Activated naive CD4-positive, alpha-beta T cell treated with anti-CD3 and anti-CD28 coated beads, Interleukin-2, amount 50 U/mL, for 72 hours (primary cell): Measurements from ENCODE around the gene SLC17A9. TPM values are rescaled to one million over a fixed set of nuclear protein-coding genes. Genes with fewer than 3 reads are reported as not detected.
"Not testable (repeated sequence)": the region's sequence is repeated elsewhere in the genome, so short reads cannot be mapped to it uniquely, and the experiment has no call there.

Experiments
- ATAC-seq, 2 donors: fragments of 150-1000 bp; cut with Tn5 transposase; 2 replicates each; pipeline ENCODE4 v1.10.0; 2021; ENCODE audit warnings: mild to moderate bottlenecking in 2 of 2, moderate library complexity in 2 of 2
- DNase-seq, 2 donors: peaks; one replicate each; pipeline ENCODE4 v3.0.0; 2021 to 2022; ENCODE audit warnings: low spot score in 2 of 2
- H3K27ac Mint-ChIP-seq, 2 donors: one replicate each; pipeline ENCODE4 v1.8.0; 2022; ENCODE audit warnings: mild to moderate bottlenecking in 2 of 2, mixed read lengths in 2 of 2
- H3K36me3 Mint-ChIP-seq, 2 donors: one replicate each; pipeline ENCODE4 v1.8.0; 2022; ENCODE audit warnings: mixed read lengths in 2 of 2
- H3K9me3 Mint-ChIP-seq, 2 donors: one replicate each; pipeline ENCODE4 v1.8.0; 2022; ENCODE audit warnings: mixed read lengths in 2 of 2
- total RNA-seq, 2 donors: library from RNA; stranded (reverse); gene quantifications; one replicate each; pipeline ENCODE4 v1.2.3, GENCODE V29; 2022

Gene SLC17A9
- total RNA-seq, 2 donors from 2014 or later: 17.5 to 22.0 TPM

GRCh38 chr20:62957136-62958117 is 4.9 kb downstream of the SLC17A9 start:
- no peak for ATAC-seq
- DNase-seq: no peak
- no peaks in the 10 kb centered on the region for H3K9me3 Mint-ChIP-seq
- H3K27ac Mint-ChIP-seq: no peak overlapping the region
- no peaks in the 10 kb centered on the region for H3K36me3 Mint-ChIP-seq

- H3K27ac Mint-ChIP-seq: no peak overlapping the region
- H3K36me3 Mint-ChIP-seq: no peaks in the 10 kb centered on the region
- no peak for ATAC-seq
- no peak for DNase-seq
- no peaks in the 10 kb centered on the region for H3K9me3 Mint-ChIP-seq
These were observed 6.0 kb downstream of the SLC17A9 start for GRCh38 chr20:62958388-62959100.

- H3K27ac Mint-ChIP-seq: peak overlapping the region in 1 of 2 donors; percentile 14
- H3K36me3 Mint-ChIP-seq: no peaks in the 10 kb centered on the region
- DNase-seq (no peak), ATAC-seq (peak in 1 of 2 donors; percentile 45)
- no peaks in the 10 kb centered on the region for H3K9me3 Mint-ChIP-seq
These were observed 6.8 kb downstream of the SLC17A9 start for GRCh38 chr20:62959101-62959971.

GRCh38 chr20:62959998-62960436 is 7.5 kb downstream of the SLC17A9 start:
- H3K9me3 Mint-ChIP-seq: no peaks in the 10 kb centered on the region
- H3K36me3 Mint-ChIP-seq: no peaks in the 10 kb centered on the region
- peak overlapping the region in 1 of 2 donors; percentile 14 for H3K27ac Mint-ChIP-seq
- DNase-seq: no peak
- no peak for ATAC-seq

- H3K27ac Mint-ChIP-seq, ATAC-seq, H3K36me3 Mint-ChIP-seq, H3K9me3 Mint-ChIP-seq, DNase-seq: not testable (repeated sequence)
These were observed 8.2 kb downstream of the SLC17A9 start for GRCh38 chr20:62960446-62961309.

GRCh38 chr20:62961310-62961783 is 8.8 kb downstream of the SLC17A9 start:
- DNase-seq: no peak
- H3K9me3 Mint-ChIP-seq: no peaks in the 10 kb centered on the region
- H3K27ac Mint-ChIP-seq: no peak overlapping the region
- no peak for ATAC-seq
- no peaks in the 10 kb centered on the region for H3K36me3 Mint-ChIP-seq

- ATAC-seq (no peak), DNase-seq (no peak)
- no peak overlapping the region for H3K27ac Mint-ChIP-seq
- H3K36me3 Mint-ChIP-seq: no peaks in the 10 kb centered on the region
- H3K9me3 Mint-ChIP-seq: no peaks in the 10 kb centered on the region
These were observed 9.3 kb downstream of the SLC17A9 start for GRCh38 chr20:62961799-62962198.

- ATAC-seq (no peak), DNase-seq (no peak)
- Mint-ChIP-seq H3K9me3 (no peaks in the 10 kb centered on the region), H3K27ac (no peak overlapping the region), H3K36me3 (no peaks in the 10 kb centered on the region)
These were observed 9.8 kb downstream of the SLC17A9 start for GRCh38 chr20:62962221-62962879.

- H3K36me3 Mint-ChIP-seq: no peaks in the 10 kb centered on the region
- no peaks in the 10 kb centered on the region for H3K9me3 Mint-ChIP-seq
- ATAC-seq: no peak
- no peak overlapping the region for H3K27ac Mint-ChIP-seq
- no peak for DNase-seq
These were observed 10.5 kb downstream of the SLC17A9 start for GRCh38 chr20:62962891-62963613.

GRCh38 chr20:62963614-62964397 is 11.3 kb downstream of the SLC17A9 start:
- Mint-ChIP-seq H3K27ac (no peak overlapping the region), H3K9me3 (no peaks in the 10 kb centered on the region), H3K36me3 (no peaks in the 10 kb centered on the region)
- DNase-seq (no peak), ATAC-seq (no peak)

GRCh38 chr20:62964700-62965099 is 12.2 kb downstream of the SLC17A9 start:
- DNase-seq (no peak), ATAC-seq (no peak)
- H3K9me3 Mint-ChIP-seq: no peaks in the 10 kb centered on the region
- no peak overlapping the region for H3K27ac Mint-ChIP-seq
- H3K36me3 Mint-ChIP-seq: no peaks in the 10 kb centered on the region

GRCh38 chr20:62965363-62965771 is 12.9 kb downstream of the SLC17A9 start:
- H3K36me3 Mint-ChIP-seq: no peaks in the 10 kb centered on the region
- DNase-seq: no peak
- no peak overlapping the region for H3K27ac Mint-ChIP-seq
- H3K9me3 Mint-ChIP-seq: no peaks in the 10 kb centered on the region
- no peak for ATAC-seq

- DNase-seq (no peak), ATAC-seq (no peak)
- H3K27ac Mint-ChIP-seq: no peak overlapping the region
- H3K36me3 Mint-ChIP-seq: no peaks in the 10 kb centered on the region
- H3K9me3 Mint-ChIP-seq: no peaks in the 10 kb centered on the region
These were observed 14.0 kb downstream of the SLC17A9 start for GRCh38 chr20:62966212-62967148.
